Measurements from ENCODE around the gene PVRIG. TPM values are rescaled to one million over a fixed set of nuclear protein-coding genes. Genes with fewer than 3 reads are reported as not detected.
"Not testable (repeated sequence)": the region's sequence is repeated elsewhere in the genome, so short reads cannot be mapped to it uniquely, and the experiment has no call there.

Gene PVRIG
- total and polyA plus RNA-seq, 12 donors: 0.21 to 1.8 (median 0.49) TPM; not detected in 2

DNA sequence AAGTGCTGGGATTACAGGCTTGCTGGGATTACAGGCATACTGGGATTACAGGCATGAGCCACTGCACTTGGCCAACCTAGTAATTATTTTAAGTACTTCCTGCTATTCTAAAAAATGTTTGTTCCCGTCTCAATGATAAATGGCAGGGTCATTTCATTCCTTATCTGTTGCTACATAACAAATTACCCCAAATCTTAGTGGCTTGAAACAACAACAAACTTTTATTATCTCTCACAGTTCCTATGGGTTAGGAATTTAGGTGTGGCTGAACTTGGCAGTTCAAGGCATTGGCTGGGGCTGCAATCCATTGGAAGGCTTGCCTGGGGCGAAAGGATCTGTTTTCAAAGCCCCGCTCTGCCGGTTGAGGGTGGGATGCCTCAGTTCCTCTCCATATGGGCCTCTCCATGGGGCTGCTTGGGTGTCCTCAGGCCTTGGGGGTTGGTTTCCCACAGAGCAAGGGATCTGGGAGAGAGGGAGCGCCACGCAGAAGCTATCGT is 45.0 kb downstream of the PVRIG start:
- DNase-seq, H3K27me3 ChIP-seq: not testable (repeated sequence)
- 69 to 79% (median 70%) methylated on average over 4 to 7 of the region's 7 CpGs for WGBS, 4 donors

GRCh38 chr7:100265851-100266250 is 46.1 kb downstream of the PVRIG start:
- H3K27ac ChIP-seq; H3K4me3 ChIP-seq; H3K27me3 ChIP-seq; H3K9me3 ChIP-seq (replicated peaks in 1 of 3); DNase-seq; intact Hi-C loops (cut with DNase I); H3K36me3 ChIP-seq (replicated peaks in 1 of 2): not testable (repeated sequence)
- H3K4me1 ChIP-seq (replicated peaks in 1 of 2): peaks cover 11 to 21% of the 10 kb centered on the region in 2 donors
- 71 to 86% (median 80%) methylated on average over 5 of the region's 5 CpGs for WGBS, 4 donors

More for the DNA sequence above, 45.0 kb downstream of the PVRIG start:
- H3K9me3 ChIP-seq (replicated peaks in 1 of 3); H3K4me3 ChIP-seq; H3K36me3 ChIP-seq (replicated peaks in 1 of 2); intact Hi-C loops (cut with DNase I): not testable (repeated sequence)
- H3K4me1 ChIP-seq (replicated peaks in 1 of 2): peaks cover 6 to 17% of the 10 kb centered on the region in 2 donors
- H3K27ac ChIP-seq: peak overlapping the region in 1 of 5 donors; percentile 65

DNA sequence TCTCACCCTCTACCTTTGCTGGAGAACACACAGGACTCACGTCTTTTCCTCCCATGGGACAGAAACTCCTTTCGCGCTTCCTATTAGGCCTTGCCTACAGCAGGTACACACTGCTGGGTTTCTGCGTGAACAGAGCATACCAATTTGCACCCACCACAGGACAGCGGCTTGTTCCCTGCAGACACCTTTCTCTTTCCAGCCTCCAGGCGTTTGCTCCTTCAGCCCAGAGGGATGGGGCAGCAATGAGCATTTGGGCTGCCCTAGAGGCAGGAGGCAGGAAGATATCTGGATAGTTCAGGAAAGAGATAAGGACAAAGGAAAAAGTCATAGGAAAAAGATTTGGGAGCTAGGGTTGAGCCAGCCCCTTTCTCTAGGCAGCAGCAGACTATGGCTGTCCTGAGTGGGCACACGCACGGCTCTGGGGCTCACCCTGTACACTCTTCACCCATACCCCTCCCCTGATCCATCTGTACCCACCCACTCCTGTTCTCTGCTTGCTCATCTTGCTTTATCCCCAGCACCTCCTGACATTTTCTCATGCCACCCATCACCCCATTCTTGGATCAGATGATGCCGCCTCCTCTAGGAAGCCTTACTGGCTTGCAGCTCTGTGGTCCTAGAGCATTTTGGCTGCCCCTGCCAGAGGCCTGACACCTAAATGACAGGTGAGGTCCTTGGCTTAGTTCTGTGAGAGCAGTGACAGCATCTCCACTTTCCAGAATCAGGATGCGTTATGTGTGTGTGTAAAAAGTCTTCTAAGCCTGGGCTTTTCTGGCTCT is 47.0 kb downstream of the PVRIG start:
- no peak overlapping the region for H3K4me3 ChIP-seq
- H3K9me3 ChIP-seq (replicated peaks in 1 of 3): no peaks in the 10 kb centered on the region
- TF ChIP-seq, protein P1, sequence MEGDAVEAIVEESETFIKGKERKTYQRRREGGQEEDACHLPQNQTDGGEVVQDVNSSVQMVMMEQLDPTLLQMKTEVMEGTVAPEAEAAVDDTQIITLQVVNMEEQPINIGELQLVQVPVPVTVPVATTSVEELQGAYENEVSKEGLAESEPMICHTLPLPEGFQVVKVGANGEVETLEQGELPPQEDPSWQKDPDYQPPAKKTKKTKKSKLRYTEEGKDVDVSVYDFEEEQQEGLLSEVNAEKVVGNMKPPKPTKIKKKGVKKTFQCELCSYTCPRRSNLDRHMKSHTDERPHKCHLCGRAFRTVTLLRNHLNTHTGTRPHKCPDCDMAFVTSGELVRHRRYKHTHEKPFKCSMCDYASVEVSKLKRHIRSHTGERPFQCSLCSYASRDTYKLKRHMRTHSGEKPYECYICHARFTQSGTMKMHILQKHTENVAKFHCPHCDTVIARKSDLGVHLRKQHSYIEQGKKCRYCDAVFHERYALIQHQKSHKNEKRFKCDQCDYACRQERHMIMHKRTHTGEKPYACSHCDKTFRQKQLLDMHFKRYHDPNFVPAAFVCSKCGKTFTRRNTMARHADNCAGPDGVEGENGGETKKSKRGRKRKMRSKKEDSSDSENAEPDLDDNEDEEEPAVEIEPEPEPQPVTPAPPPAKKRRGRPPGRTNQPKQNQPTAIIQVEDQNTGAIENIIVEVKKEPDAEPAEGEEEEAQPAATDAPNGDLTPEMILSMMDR (IDR thresholded peaks at IDR 0.05): no peak
- TF ChIP-seq POLR2A (IDR thresholded peaks at IDR 0.05): no peak
- 90 to 96% (median 92%) methylated on average over 9 to 10 of the region's 10 CpGs for WGBS, 4 donors
- intact Hi-C loops (cut with DNase I): no loop called here
- DNase-seq: no peak
- H3K36me3 ChIP-seq (replicated peaks in 1 of 2): no peaks in the 10 kb centered on the region
- H3K27me3 ChIP-seq: no peaks in the 10 kb centered on the region
- H3K4me1 ChIP-seq (replicated peaks in 1 of 2): peaks cover 11 to 21% of the 10 kb centered on the region in 2 donors
- H3K27ac ChIP-seq: no peak overlapping the region

- 85 to 95% (median 88%) methylated on average over 5 to 6 of the region's 6 CpGs for WGBS, 4 donors
- intact Hi-C loops (cut with DNase I): no loop called here
- no peaks in the 10 kb centered on the region for H3K9me3 ChIP-seq (replicated peaks in 1 of 3)
- no peak overlapping the region for H3K4me3 ChIP-seq
- H3K4me1 ChIP-seq (replicated peaks in 1 of 2): peaks cover 11 to 21% of the 10 kb centered on the region in 2 donors
- no peak overlapping the region for H3K27ac ChIP-seq
- H3K27me3 ChIP-seq: no peaks in the 10 kb centered on the region
- no peak for DNase-seq
- no peaks in the 10 kb centered on the region for H3K36me3 ChIP-seq (replicated peaks in 1 of 2)
- TF ChIP-seq, protein P1 (IDR thresholded peaks at IDR 0.05): no peak
- TF ChIP-seq POLR2A (IDR thresholded peaks at IDR 0.05): no peak
Observed at GRCh38 chr7:100267648-100268047, 47.9 kb downstream of the PVRIG start.

DNA sequence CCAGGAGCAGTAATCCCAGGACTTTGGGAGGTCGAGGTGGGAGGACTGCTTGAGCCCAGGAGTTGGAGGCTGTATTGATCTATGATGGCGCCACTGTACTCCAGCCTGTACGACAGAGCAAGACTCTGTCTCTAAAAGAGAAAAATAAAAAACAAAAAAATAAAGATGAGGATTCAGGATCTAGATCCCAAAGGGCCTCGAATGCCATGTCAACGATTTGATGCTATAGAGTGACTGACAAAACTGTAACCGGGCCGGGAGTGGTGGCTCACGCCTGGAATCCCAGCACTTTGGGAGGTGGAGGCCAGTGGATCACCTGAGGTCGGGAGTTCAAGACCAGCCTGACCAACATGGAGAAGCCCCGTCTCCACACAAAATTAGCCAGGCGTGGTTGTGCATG is 49.1 kb downstream of the PVRIG start:
- H3K27me3 ChIP-seq; H3K4me3 ChIP-seq; intact Hi-C loops (cut with DNase I); DNase-seq; H3K27ac ChIP-seq; H3K9me3 ChIP-seq (replicated peaks in 1 of 3); H3K36me3 ChIP-seq (replicated peaks in 1 of 2): not testable (repeated sequence)
- peaks cover 11 to 21% of the 10 kb centered on the region in 2 donors for H3K4me1 ChIP-seq (replicated peaks in 1 of 2)
- 91 to 95% (median 92%) methylated on average over 10 to 11 of the region's 11 CpGs for WGBS, 4 donors

DNA sequence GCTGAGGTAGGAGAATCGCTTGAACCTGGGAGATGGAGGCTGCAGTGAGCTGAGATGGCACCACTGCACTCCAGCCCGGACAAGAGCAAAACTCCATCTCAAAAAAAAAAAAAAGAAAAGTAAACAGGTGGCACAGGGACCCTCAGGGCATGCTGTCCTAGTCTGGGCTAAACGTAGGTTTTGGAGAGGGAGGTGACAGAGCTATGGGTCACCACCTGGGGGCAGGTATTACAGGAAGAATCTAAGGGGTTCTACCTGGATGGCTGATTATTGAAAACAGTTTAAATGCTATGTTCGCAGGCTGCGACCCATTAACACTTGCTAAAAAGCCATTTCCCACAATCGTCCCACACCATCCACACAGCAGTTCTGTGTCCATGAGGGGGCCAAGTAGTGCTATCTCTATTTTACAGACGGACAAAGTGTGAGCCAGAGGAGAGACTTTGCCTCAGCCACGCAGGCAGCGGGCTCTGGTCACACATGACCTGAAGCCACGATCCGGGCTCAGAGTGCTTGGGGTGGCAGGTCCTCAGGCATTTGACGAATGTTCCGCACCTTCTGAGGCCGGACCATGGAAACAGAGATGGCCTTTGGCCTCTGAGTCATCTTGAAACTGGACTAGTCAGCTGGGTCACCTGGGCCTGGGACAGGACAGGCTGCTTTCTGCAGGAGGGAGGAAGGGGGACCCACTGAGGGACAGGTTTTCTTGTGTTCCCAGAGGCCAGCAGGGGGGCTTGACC is 49.7 kb downstream of the PVRIG start:
- H3K36me3 ChIP-seq (replicated peaks in 1 of 2); H3K27me3 ChIP-seq; intact Hi-C loops (cut with DNase I); H3K9me3 ChIP-seq (replicated peaks in 1 of 3): not testable (repeated sequence)
- peak; percentile 46 to 77 (median 74) for DNase-seq
- 53 to 65% (median 61%) methylated on average over 11 to 14 of the region's 14 CpGs for WGBS, 4 donors
- H3K4me3 ChIP-seq: peak overlapping the region in 1 of 4 donors; percentile 32
- peak overlapping the region in 2 of 5 donors; percentile 50 to 70 for H3K27ac ChIP-seq
- peaks cover 11 to 21% of the 10 kb centered on the region in 2 donors for H3K4me1 ChIP-seq (replicated peaks in 1 of 2)

GRCh38 chr7:100270046-100270918 is 50.5 kb downstream of the PVRIG start:
- Histone ChIP-seq H3K27ac (peak overlapping the region in 2 of 5 donors; percentile 70 to 86), H3K4me3 (peak overlapping the region in 1 of 4 donors; percentile 95), H3K4me1 (replicated peaks in 1 of 2) (peaks cover 11 to 21% of the 10 kb centered on the region in 2 donors)
- peak in 5 of 7 donors; percentile 22 to 39 (median 33) for DNase-seq
- 19 to 37% (median 23%) methylated on average over 11 to 15 of the region's 23 CpGs for WGBS, 4 donors
- H3K27me3 ChIP-seq; H3K36me3 ChIP-seq (replicated peaks in 1 of 2); H3K9me3 ChIP-seq (replicated peaks in 1 of 3); intact Hi-C loops (cut with DNase I): not testable (repeated sequence)
